ENCODE results near the gene FAM151A. TPM values are rescaled to one million over a fixed set of nuclear protein-coding genes. Genes with fewer than 3 reads are reported as not detected.

The FAM151A gene
- total and polyA plus RNA-seq, 2 of the 13 experiments (the other 11 are each of a cell fraction or from before 2014, with no cell fraction given) = 0.29 to 3.6 TPM

DNA sequence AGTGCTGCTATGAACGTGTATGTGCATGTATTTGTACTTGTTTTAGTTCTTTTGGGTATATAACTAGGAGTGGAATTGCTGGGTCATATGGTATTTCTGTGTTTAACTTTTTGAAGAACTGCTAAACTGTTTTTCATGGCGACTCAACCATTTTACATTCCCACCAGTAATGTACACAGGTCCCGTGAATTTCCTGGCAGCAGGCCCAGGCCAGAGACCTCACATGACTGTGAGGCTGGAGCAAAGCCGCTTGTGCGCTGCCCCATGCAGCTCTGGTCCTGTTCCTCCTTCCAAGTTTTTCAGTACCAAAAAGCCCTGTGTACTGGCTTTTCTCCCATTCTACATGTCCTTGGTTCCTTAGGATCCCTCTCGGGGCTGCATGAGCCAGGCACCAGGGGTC, 45.7 kb downstream of the FAM151A start (continued):
- TF ChIP-seq, protein P1, sequence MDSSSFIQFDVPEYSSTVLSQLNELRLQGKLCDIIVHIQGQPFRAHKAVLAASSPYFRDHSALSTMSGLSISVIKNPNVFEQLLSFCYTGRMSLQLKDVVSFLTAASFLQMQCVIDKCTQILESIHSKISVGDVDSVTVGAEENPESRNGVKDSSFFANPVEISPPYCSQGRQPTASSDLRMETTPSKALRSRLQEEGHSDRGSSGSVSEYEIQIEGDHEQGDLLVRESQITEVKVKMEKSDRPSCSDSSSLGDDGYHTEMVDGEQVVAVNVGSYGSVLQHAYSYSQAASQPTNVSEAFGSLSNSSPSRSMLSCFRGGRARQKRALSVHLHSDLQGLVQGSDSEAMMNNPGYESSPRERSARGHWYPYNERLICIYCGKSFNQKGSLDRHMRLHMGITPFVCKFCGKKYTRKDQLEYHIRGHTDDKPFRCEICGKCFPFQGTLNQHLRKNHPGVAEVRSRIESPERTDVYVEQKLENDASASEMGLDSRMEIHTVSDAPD (CRISPR knock-in tag; IDR thresholded peaks at IDR 0.05) = no peak
- TF ChIP-seq KDM2A (CRISPR knock-in tag; IDR thresholded peaks at IDR 0.05; ENCODE audit: borderline replicate concordance, low read depth) = peak; percentile 22; the same call in 1 of the 2 replicates
- TF ChIP-seq ZFP37 (CRISPR knock-in tag; IDR thresholded peaks at IDR 0.05; ENCODE audit: borderline replicate concordance) = no peak
- peak; percentile 61 for TF ChIP-seq BHLHE40 (IDR thresholded peaks at IDR 0.05; ENCODE audit: low read length)
- no peak for TF ChIP-seq ZNF720 (CRISPR knock-in tag; IDR thresholded peaks at IDR 0.05)
- 0 out of 2 replicates have a peak, but pooled peaks have one; percentile 10 for TF ChIP-seq BCL6 (CRISPR knock-in tag; IDR thresholded peaks at IDR 0.05)
- no peak for TF ChIP-seq WIZ (CRISPR knock-in tag; IDR thresholded peaks at IDR 0.05)
- no peak for TF ChIP-seq TBX2 (CRISPR knock-in tag; IDR thresholded peaks at IDR 0.05; ENCODE audit: borderline replicate concordance)
- TF ChIP-seq ZNF496 (CRISPR knock-in tag; IDR thresholded peaks at IDR 0.05; ENCODE audit: insufficient replicate concordance) = no peak
- no peak for TF ChIP-seq NFE2L1 (CRISPR knock-in tag; IDR thresholded peaks at IDR 0.05; ENCODE audit: borderline replicate concordance)
- TF ChIP-seq HDAC1 (CRISPR knock-in tag; IDR thresholded peaks at IDR 0.05) = no peak
- TF ChIP-seq, protein P2, sequence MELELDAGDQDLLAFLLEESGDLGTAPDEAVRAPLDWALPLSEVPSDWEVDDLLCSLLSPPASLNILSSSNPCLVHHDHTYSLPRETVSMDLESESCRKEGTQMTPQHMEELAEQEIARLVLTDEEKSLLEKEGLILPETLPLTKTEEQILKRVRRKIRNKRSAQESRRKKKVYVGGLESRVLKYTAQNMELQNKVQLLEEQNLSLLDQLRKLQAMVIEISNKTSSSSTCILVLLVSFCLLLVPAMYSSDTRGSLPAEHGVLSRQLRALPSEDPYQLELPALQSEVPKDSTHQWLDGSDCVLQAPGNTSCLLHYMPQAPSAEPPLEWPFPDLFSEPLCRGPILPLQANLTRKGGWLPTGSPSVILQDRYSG (CRISPR knock-in tag; IDR thresholded peaks at IDR 0.05) = no peak
- TF ChIP-seq NBN (conservative IDR thresholded peaks at IDR 0.05) = no peak
- TF ChIP-seq, protein P3, sequence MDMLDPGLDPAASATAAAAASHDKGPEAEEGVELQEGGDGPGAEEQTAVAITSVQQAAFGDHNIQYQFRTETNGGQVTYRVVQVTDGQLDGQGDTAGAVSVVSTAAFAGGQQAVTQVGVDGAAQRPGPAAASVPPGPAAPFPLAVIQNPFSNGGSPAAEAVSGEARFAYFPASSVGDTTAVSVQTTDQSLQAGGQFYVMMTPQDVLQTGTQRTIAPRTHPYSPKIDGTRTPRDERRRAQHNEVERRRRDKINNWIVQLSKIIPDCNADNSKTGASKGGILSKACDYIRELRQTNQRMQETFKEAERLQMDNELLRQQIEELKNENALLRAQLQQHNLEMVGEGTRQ (IDR thresholded peaks at IDR 0.05; ENCODE audit: low read depth, low read length) = 0 out of 2 replicates have a peak, but pooled peaks have one; percentile 11
- TF ChIP-seq, protein P3 (CRISPR knock-in tag; IDR thresholded peaks at IDR 0.05; ENCODE audit: borderline replicate concordance) = no peak
- TF ChIP-seq ZBTB20 (CRISPR knock-in tag; IDR thresholded peaks at IDR 0.05; ENCODE audit: borderline replicate concordance, low read depth) = no peak
- no peak for TF ChIP-seq ZNF672 (CRISPR knock-in tag; IDR thresholded peaks at IDR 0.05)
- TF ChIP-seq, protein P4, sequence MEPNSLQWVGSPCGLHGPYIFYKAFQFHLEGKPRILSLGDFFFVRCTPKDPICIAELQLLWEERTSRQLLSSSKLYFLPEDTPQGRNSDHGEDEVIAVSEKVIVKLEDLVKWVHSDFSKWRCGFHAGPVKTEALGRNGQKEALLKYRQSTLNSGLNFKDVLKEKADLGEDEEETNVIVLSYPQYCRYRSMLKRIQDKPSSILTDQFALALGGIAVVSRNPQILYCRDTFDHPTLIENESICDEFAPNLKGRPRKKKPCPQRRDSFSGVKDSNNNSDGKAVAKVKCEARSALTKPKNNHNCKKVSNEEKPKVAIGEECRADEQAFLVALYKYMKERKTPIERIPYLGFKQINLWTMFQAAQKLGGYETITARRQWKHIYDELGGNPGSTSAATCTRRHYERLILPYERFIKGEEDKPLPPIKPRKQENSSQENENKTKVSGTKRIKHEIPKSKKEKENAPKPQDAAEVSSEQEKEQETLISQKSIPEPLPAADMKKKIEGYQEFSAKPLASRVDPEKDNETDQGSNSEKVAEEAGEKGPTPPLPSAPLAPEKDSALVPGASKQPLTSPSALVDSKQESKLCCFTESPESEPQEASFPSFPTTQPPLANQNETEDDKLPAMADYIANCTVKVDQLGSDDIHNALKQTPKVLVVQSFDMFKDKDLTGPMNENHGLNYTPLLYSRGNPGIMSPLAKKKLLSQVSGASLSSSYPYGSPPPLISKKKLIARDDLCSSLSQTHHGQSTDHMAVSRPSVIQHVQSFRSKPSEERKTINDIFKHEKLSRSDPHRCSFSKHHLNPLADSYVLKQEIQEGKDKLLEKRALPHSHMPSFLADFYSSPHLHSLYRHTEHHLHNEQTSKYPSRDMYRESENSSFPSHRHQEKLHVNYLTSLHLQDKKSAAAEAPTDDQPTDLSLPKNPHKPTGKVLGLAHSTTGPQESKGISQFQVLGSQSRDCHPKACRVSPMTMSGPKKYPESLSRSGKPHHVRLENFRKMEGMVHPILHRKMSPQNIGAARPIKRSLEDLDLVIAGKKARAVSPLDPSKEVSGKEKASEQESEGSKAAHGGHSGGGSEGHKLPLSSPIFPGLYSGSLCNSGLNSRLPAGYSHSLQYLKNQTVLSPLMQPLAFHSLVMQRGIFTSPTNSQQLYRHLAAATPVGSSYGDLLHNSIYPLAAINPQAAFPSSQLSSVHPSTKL (CRISPR knock-in tag; IDR thresholded peaks at IDR 0.05) = peak; percentile 37; the same call in 1 of the 2 replicates
- no peak for TF ChIP-seq ZNF430 (CRISPR knock-in tag; IDR thresholded peaks at IDR 0.05)

Measured in HepG2 (cell line).